Measurements from ENCODE around the gene P2RX6.

The P2RX6 gene

DNA sequence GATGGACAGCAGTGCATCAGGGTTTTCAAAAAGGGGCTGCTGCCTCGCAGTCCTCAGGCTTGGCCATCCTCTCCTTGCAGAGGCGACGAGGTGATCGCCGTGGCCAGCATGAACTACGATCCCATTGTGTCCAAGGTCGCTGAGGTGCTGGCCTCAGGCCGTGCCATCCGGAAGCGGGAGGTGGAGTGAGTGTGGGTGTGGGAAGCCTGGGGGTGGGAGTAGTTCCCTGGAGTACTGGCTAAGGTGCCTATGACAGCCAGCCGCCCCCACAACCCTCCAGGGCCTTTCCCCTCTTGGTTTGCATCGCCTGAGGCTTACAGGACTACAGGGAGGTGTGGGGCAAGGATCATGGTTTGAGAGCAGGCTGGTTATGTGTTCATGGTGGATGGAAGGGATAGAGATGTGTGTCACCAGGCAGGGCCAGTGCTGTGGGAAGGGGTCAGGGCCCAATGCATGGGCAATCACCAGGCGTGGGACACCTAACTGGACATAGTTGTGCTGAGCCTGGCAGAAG lies 35.0 kb upstream of the P2RX6 start:
- DNase-seq (ENCODE audit: low spot score): no peak

GRCh38 chr22:20980523-20980922 lies 34.4 kb upstream of the P2RX6 start:
- no peak for DNase-seq (ENCODE audit: low spot score)

DNA sequence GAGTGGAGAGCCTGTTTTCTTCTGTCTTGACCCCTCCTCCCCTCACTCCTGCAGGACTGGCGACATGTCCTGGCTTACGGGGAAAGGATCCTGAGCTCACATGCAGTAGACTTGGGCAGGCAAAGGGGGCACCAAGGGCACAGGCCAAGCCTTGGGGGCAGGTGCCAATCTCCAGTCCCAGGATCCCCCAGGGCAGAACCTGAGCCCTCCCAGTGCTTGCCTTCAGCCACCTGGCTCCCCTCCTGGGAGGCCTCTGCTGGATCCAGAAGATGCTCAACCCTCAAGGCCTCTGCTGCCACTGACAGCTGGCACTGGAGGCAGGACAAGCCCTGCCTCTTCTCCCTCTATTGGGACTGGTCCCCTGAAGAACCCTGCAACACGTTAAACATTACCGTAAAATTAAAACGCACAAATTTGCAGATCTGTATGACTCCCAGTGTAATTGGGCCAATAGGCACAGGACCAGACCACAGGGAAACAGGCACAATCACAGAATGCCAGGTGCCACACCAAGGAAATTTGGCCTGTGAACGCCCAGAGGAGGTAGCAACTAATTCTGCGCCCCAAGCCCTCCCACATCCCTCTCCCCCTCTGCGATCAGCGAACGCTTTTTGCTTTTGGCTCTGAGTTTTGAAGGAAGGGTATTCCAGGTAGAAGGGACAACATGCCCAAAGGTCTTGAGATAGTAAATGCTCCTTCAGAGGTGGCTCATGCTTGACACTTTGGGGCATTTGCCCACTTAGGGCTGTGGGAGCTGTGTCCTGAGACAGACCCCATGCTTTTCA lies 33.8 kb upstream of the P2RX6 start:
- DNase-seq (ENCODE audit: low spot score): no peak

DNA sequence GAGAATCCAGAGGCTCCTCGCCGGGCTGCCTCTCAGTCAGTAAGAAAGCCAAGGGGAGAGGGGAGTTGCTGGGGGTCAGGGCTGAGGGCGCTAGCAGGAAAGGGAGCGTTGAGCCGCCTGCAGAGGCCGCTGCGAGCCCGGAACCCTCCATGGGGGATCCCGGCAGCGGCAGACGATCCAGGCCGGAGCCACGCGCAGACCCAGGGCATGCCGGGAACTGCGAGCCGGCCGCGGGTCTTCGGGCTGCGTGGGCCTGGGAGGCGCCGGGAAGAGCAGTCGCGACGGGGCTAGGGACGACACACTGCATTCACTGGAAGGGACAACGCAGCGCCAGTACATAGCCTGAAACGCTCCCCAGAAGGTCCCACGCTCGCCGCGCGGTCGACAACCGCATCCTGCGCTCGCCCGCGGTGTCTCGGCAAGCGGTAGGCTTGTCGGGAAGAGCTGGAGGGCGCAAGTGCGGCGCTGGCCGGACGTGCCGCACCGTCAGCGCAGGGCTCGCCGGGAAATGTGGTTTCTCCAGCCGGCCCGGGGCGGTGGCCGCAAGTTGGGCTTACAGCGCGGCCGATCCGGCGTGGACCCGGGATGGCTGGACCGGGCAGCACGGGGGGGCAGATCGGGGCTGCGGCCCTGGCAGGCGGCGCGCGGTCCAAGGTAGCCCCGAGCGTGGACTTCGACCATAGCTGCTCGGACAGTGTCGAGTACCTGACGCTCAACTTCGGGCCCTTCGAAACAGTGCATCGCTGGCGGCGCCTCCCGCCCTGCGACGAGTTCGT lies 33.0 kb upstream of the P2RX6 start, which contains the start of gene LZTR1:
TSS of gene LZTR1 (plus strand) at position 511 of the 776 bp plus-strand sequence. CDS start at position 586, 75 bp downstream.
- peak; percentile 87 for DNase-seq (ENCODE audit: low spot score)

GRCh38 chr22:20982563-20982882 lies 32.4 kb upstream of the P2RX6 start:
- no peak for DNase-seq (ENCODE audit: low spot score)

DNA sequence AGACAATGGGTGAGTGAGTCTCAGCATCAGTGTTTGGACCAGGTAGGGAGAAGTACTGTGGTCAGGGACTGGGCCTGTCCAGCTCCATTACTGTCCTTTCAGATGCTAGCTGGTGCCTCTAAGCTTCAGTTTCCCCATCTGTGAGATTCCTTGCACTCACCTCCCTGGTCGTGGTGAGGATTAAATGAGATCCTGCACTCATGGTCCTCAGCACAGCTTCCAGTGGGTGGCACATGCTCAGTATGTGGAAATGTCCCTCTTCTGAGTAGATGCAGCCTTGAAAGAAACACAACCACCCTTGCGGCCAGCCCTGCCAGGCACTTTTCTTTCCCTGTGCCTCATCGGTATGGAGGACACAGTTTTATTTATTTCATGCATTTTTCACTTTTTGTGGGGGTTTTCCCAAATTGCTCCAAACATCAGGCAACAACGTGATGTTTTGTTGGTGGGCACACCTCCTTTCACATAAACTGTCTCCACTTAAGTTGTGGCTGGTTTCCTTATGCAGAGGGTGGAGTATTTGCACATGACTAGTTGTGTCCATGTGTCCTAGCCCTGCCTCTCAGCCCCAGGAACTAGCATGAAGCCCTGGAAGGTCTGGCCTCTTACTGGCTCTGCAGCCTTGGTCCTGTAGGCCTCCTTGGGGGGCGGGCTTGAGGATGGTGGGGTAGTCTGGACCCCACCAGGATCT lies 31.7 kb upstream of the P2RX6 start:
- no peak for DNase-seq (ENCODE audit: low spot score)

- DNase-seq (ENCODE audit: low spot score): no peak
Measured at GRCh38 chr22:20985720-20986119, 29.2 kb upstream of the P2RX6 start.

- no peak for DNase-seq (ENCODE audit: low spot score)
Measured at GRCh38 chr22:20986365-20986764, 28.6 kb upstream of the P2RX6 start.

- DNase-seq (ENCODE audit: low spot score): no peak
Measured at GRCh38 chr22:20987375-20987774, 27.6 kb upstream of the P2RX6 start.

- no peak for DNase-seq (ENCODE audit: low spot score)
Measured at GRCh38 chr22:20988573-20989322, 26.2 kb upstream of the P2RX6 start.

GRCh38 chr22:20989323-20990138 lies 25.4 kb upstream of the P2RX6 start:
- no peak for DNase-seq (ENCODE audit: low spot score)

DNA sequence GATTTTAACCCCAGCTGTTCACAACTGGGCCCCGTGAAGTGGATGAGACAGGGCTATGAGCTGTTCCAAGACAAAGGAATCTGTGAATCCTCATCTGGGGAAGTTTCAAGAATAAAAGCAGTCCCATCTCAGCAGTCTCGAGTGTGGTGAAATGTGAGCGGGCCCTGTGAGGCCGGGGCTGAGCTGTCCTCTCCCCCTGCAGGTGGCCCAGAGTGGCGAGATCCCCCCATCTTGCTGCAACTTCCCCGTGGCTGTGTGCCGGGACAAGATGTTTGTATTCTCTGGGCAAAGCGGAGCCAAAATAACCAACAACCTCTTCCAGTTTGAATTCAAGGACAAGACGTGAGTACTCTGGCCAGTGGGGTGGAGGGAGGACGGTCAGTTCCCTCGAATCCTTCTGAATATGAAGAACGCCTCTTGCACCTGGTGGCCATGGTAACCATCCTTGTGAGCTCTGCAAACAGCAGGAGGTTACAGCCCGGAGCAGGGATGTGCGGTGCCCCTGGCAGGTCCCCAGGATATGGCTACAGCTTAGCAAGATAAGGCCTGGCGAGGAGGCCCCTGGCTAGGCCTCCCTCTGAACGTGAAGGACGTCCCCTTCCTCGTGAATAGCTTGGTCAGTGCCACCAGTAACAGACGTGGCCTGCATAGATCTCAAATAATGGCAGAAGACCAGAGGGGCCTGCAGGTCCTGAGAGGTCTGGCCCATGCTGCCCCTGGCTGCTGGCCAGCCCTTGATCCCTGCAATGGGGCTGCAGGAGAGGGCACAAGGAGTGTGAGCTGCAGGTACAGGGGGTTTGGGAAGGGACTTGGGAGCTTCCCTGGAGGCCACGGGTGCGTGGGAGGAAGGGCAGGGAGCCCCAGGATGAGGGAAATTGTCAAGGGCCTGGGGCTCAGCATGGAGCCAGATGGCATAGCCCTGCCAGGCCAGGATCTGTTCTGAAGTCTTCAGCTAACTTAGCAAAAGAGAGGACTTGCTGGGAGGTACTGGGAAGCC lies 24.5 kb upstream of the P2RX6 start:
- DNase-seq (ENCODE audit: low spot score): no peak

DNA sequence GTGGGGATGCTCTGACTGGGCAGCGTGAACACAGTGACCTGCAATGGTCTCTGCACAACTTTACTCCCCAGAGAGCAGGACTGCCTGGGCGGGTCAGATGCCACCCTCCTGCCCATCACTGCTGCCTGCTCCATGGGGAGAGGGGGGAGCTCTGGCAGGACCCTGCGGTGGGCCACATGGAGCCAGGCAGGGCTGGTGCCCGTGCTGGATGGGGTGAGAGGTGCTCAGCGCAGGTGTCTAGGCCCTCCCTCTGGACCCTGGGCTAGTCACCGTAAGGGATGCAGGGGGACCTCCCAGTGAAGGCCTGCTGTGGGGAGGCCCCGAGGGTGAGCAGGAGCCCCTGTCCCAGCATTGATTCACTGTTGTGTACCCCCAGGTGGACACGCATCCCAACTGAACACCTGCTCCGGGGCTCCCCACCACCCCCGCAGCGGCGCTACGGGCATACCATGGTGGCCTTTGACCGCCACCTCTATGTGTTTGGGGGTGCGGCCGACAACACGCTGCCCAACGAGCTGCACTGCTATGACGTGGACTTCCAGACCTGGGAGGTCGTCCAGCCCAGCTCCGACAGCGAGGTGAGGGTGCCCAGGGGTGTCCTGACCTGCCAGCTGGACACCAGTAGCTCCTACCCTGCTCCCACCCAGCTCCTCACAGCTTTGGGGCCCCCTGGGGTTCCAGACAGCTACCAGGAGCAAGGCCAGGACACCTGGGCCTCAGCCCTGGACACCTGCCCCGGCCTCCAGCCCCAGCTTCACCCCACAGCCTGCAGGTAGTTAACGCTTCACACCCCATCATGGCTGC lies 23.5 kb upstream of the P2RX6 start:
- DNase-seq (ENCODE audit: low spot score): no peak

DNA sequence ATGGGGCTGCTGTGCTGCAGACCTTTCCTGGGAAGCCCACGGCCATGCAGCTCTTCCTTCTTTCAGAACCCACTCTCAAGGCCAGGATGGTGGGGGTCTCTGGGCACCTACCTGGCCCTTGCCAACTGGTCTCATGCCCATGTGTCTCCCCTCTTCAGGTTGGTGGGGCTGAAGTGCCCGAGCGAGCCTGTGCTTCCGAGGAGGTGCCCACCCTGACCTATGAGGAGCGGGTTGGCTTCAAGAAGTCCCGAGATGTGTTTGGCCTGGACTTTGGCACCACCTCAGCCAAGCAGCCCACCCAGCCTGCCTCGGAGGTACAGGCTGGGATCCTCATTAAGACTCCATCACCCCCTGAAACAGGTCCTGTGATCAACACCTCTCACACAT lies 22.9 kb upstream of the P2RX6 start:
- DNase-seq (ENCODE audit: low spot score): no peak

- DNase-seq (ENCODE audit: low spot score): no peak
Measured at GRCh38 chr22:20992456-20993303, 22.3 kb upstream of the P2RX6 start.

GRCh38 chr22:20993304-20994127 lies 21.4 kb upstream of the P2RX6 start:
- DNase-seq (ENCODE audit: low spot score): no peak

Measured in putamen (tissue), 1 donor.